NT2/D1 (cell line): ENCODE results near the gene SCYL1.
"Not testable (repeated sequence)": the region's sequence is repeated elsewhere in the genome, so short reads cannot be mapped to it uniquely, and the experiment has no call there.

ENCODE experiments used
- SUZ12 ChIP-seq: IDR thresholded peaks from 2 replicates; pipeline ENCODE4 v1.6.1; 2011; ENCODE audit not compliant: insufficient read length, insufficient read depth; ENCODE audit errors: extremely low read depth
- ZNF274 ChIP-seq: IDR thresholded peaks from 2 replicates; pipeline ENCODE4 v1.6.1; 2011; ENCODE audit warnings: mild to moderate bottlenecking, low read depth, low read length

DNA sequence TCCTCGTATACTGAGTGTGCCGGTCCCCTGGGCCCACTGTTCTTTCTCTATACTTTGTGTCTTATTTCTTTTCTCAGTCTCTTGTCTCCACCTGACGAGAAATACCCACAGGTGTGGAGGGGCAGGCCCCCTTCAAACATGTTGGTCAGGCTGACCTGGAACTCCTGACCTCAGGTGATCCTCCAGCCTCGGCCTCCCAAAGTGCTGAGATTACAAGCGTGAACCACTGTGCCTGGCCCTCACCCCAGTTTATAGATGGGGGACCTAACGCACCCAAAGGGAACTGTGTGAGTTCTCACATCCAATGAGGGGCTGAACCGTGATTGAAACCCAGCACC lies 1.3 kb upstream of the SCYL1 start:
- TF ChIP-seq SUZ12: not testable (repeated sequence)
- TF ChIP-seq ZNF274: peak; percentile 40
